ENCODE results near the gene PARD3.

The PARD3 gene

GRCh38 chr10:34808336-34808735, 6.8 kb downstream of the PARD3 start:
- no peaks in the 10 kb centered on the region for H3K79me2 ChIP-seq (ENCODE audit: control insufficient read depth, low read length)
- H3K27ac ChIP-seq (ENCODE audit: low read depth, low read length) = no peak overlapping the region
- H3K36me3 ChIP-seq (ENCODE audit: control insufficient read depth, low read length) = no peaks in the 10 kb centered on the region
- H3F3A ChIP-seq (ENCODE audit: control insufficient read depth, insufficient read depth) = no peaks in the 10 kb centered on the region
- TF ChIP-seq EZH2phosphoT487 (IDR thresholded peaks at IDR 0.05; ENCODE audit: borderline replicate concordance, low read length) (no peak), CTCF (IDR thresholded peaks at IDR 0.05; ENCODE audit: low read depth, low read length, poor library complexity, severe bottlenecking) (no peak)
- H3K27me3 ChIP-seq (ENCODE audit: control insufficient read depth, low read length) = peaks cover 12% of the 10 kb centered on the region; the same call in 1 of the 2 replicates
- H3K9me3 ChIP-seq (ENCODE audit: control insufficient read depth, insufficient read depth, low read length) = no peaks in the 10 kb centered on the region
- no peak overlapping the region for H3K4me3 ChIP-seq (ENCODE audit: low read length)
- H4K20me1 ChIP-seq (ENCODE audit: control insufficient read depth, insufficient read depth, low read depth, low read length) = no peaks in the 10 kb centered on the region
- H3K4me1 ChIP-seq (ENCODE audit: control insufficient read depth, low read length) = no peaks in the 10 kb centered on the region
- H3K4me2 ChIP-seq (ENCODE audit: low read length) = no peak overlapping the region
- no peaks in the 10 kb centered on the region for H3K9me2 ChIP-seq (replicated peaks; ENCODE audit: control insufficient read depth, low read length)

GRCh38 chr10:34804306-34804705, 10.8 kb downstream of the PARD3 start:
- Histone ChIP-seq H3K4me2 (ENCODE audit: low read length) (no peak overlapping the region), H3K79me2 (ENCODE audit: control insufficient read depth, low read length) (no peaks in the 10 kb centered on the region), H3K9me2 (replicated peaks; ENCODE audit: control insufficient read depth, low read length) (no peaks in the 10 kb centered on the region), H3K27me3 (ENCODE audit: control insufficient read depth, low read length) (peaks cover 8% of the 10 kb centered on the region; the same call in 1 of the 2 replicates), H3K9me3 (ENCODE audit: control insufficient read depth, insufficient read depth, low read length) (no peaks in the 10 kb centered on the region), H3K27ac (ENCODE audit: low read depth, low read length) (no peak overlapping the region), H3K4me3 (ENCODE audit: low read length) (no peak overlapping the region), H4K20me1 (ENCODE audit: control insufficient read depth, insufficient read depth, low read depth, low read length) (no peaks in the 10 kb centered on the region), H3F3A (ENCODE audit: control insufficient read depth, insufficient read depth) (no peaks in the 10 kb centered on the region), H3K36me3 (ENCODE audit: control insufficient read depth, low read length) (no peaks in the 10 kb centered on the region), H3K4me1 (ENCODE audit: control insufficient read depth, low read length) (no peaks in the 10 kb centered on the region)
- TF ChIP-seq CTCF (IDR thresholded peaks at IDR 0.05; ENCODE audit: low read depth, low read length, poor library complexity, severe bottlenecking) = no peak
- no peak for TF ChIP-seq EZH2phosphoT487 (IDR thresholded peaks at IDR 0.05; ENCODE audit: borderline replicate concordance, low read length)

GRCh38 chr10:34802692-34803091, 12.4 kb downstream of the PARD3 start:
- H3F3A ChIP-seq (ENCODE audit: control insufficient read depth, insufficient read depth) = no peaks in the 10 kb centered on the region
- H4K20me1 ChIP-seq (ENCODE audit: control insufficient read depth, insufficient read depth, low read depth, low read length) = no peaks in the 10 kb centered on the region
- no peaks in the 10 kb centered on the region for H3K79me2 ChIP-seq (ENCODE audit: control insufficient read depth, low read length)
- H3K4me3 ChIP-seq (ENCODE audit: low read length) = no peak overlapping the region
- no peaks in the 10 kb centered on the region for H3K9me3 ChIP-seq (ENCODE audit: control insufficient read depth, insufficient read depth, low read length)
- no peaks in the 10 kb centered on the region for H3K9me2 ChIP-seq (replicated peaks; ENCODE audit: control insufficient read depth, low read length)
- no peak for TF ChIP-seq CTCF (IDR thresholded peaks at IDR 0.05; ENCODE audit: low read depth, low read length, poor library complexity, severe bottlenecking)
- TF ChIP-seq EZH2phosphoT487 (IDR thresholded peaks at IDR 0.05; ENCODE audit: borderline replicate concordance, low read length) = no peak
- H3K27me3 ChIP-seq (ENCODE audit: control insufficient read depth, low read length) = no peaks in the 10 kb centered on the region
- H3K27ac ChIP-seq (ENCODE audit: low read depth, low read length) = no peak overlapping the region
- no peaks in the 10 kb centered on the region for H3K36me3 ChIP-seq (ENCODE audit: control insufficient read depth, low read length)
- H3K4me2 ChIP-seq (ENCODE audit: low read length) = no peak overlapping the region
- H3K4me1 ChIP-seq (ENCODE audit: control insufficient read depth, low read length) = no peaks in the 10 kb centered on the region
